ENCODE measurements around the gene BATF.

The BATF gene

GRCh38 chr14:75578786-75579337 lies 56.6 kb downstream of the BATF start:
- TF ChIP-seq POLR2AphosphoS5 (IDR thresholded peaks at IDR 0.05; ENCODE audit: low read depth) (no peak), REST (IDR thresholded peaks at IDR 0.05; ENCODE audit: insufficient replicate concordance, low read depth) (no peak), CTCF (IDR thresholded peaks at IDR 0.05; ENCODE audit: insufficient read depth, low read length) (no peak), GABPA (IDR thresholded peaks at IDR 0.05; ENCODE audit: low read depth) (no peak), SPI1 (IDR thresholded peaks at IDR 0.05; ENCODE audit: borderline replicate concordance, low read depth) (no peak)
- H3K27ac ChIP-seq (replicated peaks) = no peak overlapping the region

GRCh38 chr14:75579338-75579864 lies 57.1 kb downstream of the BATF start:
- TF ChIP-seq REST (IDR thresholded peaks at IDR 0.05; ENCODE audit: insufficient replicate concordance, low read depth) (no peak), GABPA (IDR thresholded peaks at IDR 0.05; ENCODE audit: low read depth) (no peak), POLR2AphosphoS5 (IDR thresholded peaks at IDR 0.05; ENCODE audit: low read depth) (no peak), SPI1 (IDR thresholded peaks at IDR 0.05; ENCODE audit: borderline replicate concordance, low read depth) (no peak), CTCF (IDR thresholded peaks at IDR 0.05; ENCODE audit: insufficient read depth, low read length) (no peak)
- DNase-seq (ENCODE audit: low read depth in 1 of 2, low spot score in 1 of 2) = no peak
- no peak overlapping the region for H3K27ac ChIP-seq (replicated peaks)
- H3K4me3 ChIP-seq (replicated peaks; ENCODE audit: insufficient read depth, low read length) = peak overlapping the region; percentile 55; the same call in 1 of the 2 replicates
- H3K27me3 ChIP-seq (ENCODE audit: insufficient read depth, poor library complexity, severe bottlenecking) = no peaks in the 10 kb centered on the region

More at GRCh38 chr14:75578786-75579337, 56.6 kb downstream of the BATF start:
- Histone ChIP-seq H3K27me3 (ENCODE audit: insufficient read depth, poor library complexity, severe bottlenecking) (no peaks in the 10 kb centered on the region), H3K4me3 (replicated peaks; ENCODE audit: insufficient read depth, low read length) (peak overlapping the region; percentile 55)
- no peak for DNase-seq (ENCODE audit: low read depth in 1 of 2, low spot score in 1 of 2)

GRCh38 chr14:75579882-75580281 lies 57.6 kb downstream of the BATF start:
- H3K27ac ChIP-seq (replicated peaks) = no peak overlapping the region
- H3K27me3 ChIP-seq (ENCODE audit: insufficient read depth, poor library complexity, severe bottlenecking) = no peaks in the 10 kb centered on the region
- H3K4me3 ChIP-seq (replicated peaks; ENCODE audit: insufficient read depth, low read length) = no peak overlapping the region
- no peak for TF ChIP-seq REST (IDR thresholded peaks at IDR 0.05; ENCODE audit: insufficient replicate concordance, low read depth)
- TF ChIP-seq POLR2AphosphoS5 (IDR thresholded peaks at IDR 0.05; ENCODE audit: low read depth) = no peak
- TF ChIP-seq SPI1 (IDR thresholded peaks at IDR 0.05; ENCODE audit: borderline replicate concordance, low read depth) = no peak
- TF ChIP-seq GABPA (IDR thresholded peaks at IDR 0.05; ENCODE audit: low read depth) = no peak
- TF ChIP-seq CTCF (IDR thresholded peaks at IDR 0.05; ENCODE audit: insufficient read depth, low read length) = no peak
- DNase-seq (ENCODE audit: low read depth in 1 of 2, low spot score in 1 of 2) = no peak

Data from HL-60 (cell line).